Measurements from ENCODE around the gene KRTAP4-8.
"Not testable (repeated sequence)": the region's sequence is repeated elsewhere in the genome, so short reads cannot be mapped to it uniquely, and the experiment has no call there.

The KRTAP4-8 gene

GRCh38 chr17:41098042-41098441 is at the start of gene KRTAP4-8:
KRTAP4-8 (minus strand) TSS chr17:41098142; CDS start chr17:41098084, 58 bp downstream.
- no peak for DNase-seq

GRCh38 chr17:41145261-41145660 is 47.3 kb upstream of the KRTAP4-8 start:
- DNase-seq: no peak

- DNase-seq: no peak
Observed at GRCh38 chr17:41144846-41145245, 46.9 kb upstream of the KRTAP4-8 start.

GRCh38 chr17:41141361-41141760 is 43.4 kb upstream of the KRTAP4-8 start:
- DNase-seq: no peak

GRCh38 chr17:41140360-41141131 is 42.6 kb upstream of the KRTAP4-8 start, which contains the start of gene KRTAP4-6:
KRTAP4-6 (minus strand) TSS chr17:41140544; CDS start chr17:41140487, 57 bp downstream.
- DNase-seq: no peak

- not testable (repeated sequence) for DNase-seq
Observed at GRCh38 chr17:41139865-41140264, 41.9 kb upstream of the KRTAP4-8 start.

- no peak for DNase-seq
Observed at GRCh38 chr17:41133880-41134735, 36.2 kb upstream of the KRTAP4-8 start.

- DNase-seq: no peak
Observed at GRCh38 chr17:41131979-41132378, 34.0 kb upstream of the KRTAP4-8 start.

- no peak for DNase-seq
Observed at GRCh38 chr17:41127371-41127770, 29.4 kb upstream of the KRTAP4-8 start.

GRCh38 chr17:41126412-41126811 is 28.5 kb upstream of the KRTAP4-8 start:
- DNase-seq: no peak

GRCh38 chr17:41125064-41125463 is 27.1 kb upstream of the KRTAP4-8 start:
- DNase-seq: no peak

GRCh38 chr17:41123991-41124371 is 26.0 kb upstream of the KRTAP4-8 start, which contains the start of gene KRTAP4-12:
KRTAP4-12 (minus strand) TSS chr17:41124182; CDS start chr17:41124122, 60 bp downstream.
- not testable (repeated sequence) for DNase-seq

GRCh38 chr17:41123292-41123990 is 25.5 kb upstream of the KRTAP4-8 start:
- not testable (repeated sequence) for DNase-seq

- no peak for DNase-seq
Observed at GRCh38 chr17:41121742-41122141, 23.8 kb upstream of the KRTAP4-8 start.

GRCh38 chr17:41119696-41120690 is 22.1 kb upstream of the KRTAP4-8 start:
- not testable (repeated sequence) for DNase-seq

- DNase-seq: no peak
Observed at GRCh38 chr17:41118721-41119120, 20.8 kb upstream of the KRTAP4-8 start.

GRCh38 chr17:41117846-41118386 is 20.0 kb upstream of the KRTAP4-8 start, which contains the start of gene KRTAP4-11:
KRTAP4-11 (minus strand) TSS chr17:41118373; CDS start chr17:41118315, 58 bp downstream.
- not testable (repeated sequence) for DNase-seq

GRCh38 chr17:41116297-41116696 is 18.4 kb upstream of the KRTAP4-8 start:
- DNase-seq: no peak

GRCh38 chr17:41111151-41111885 is 13.4 kb upstream of the KRTAP4-8 start:
- DNase-seq: no peak

GRCh38 chr17:41108728-41109386 is 10.9 kb upstream of the KRTAP4-8 start:
- not testable (repeated sequence) for DNase-seq

Data from NCI-H1092 (cell line).